ENCODE results near the gene GLP2R.

Gene GLP2R

GRCh38 chr17:9850151-9850550 lies 24.4 kb downstream of the GLP2R start:
- TF ChIP-seq EZH2phosphoT487 (conservative IDR thresholded peaks at IDR 0.05; ENCODE audit: low read length) = no peak
- no peak for TF ChIP-seq CTCF (IDR thresholded peaks at IDR 0.05; ENCODE audit: insufficient read depth, low read length, poor library complexity, severe bottlenecking)
- no peaks in the 10 kb centered on the region for H3K27me3 ChIP-seq (ENCODE audit: low read length)
- H3K27ac ChIP-seq (ENCODE audit: low read depth, low read length) = no peak overlapping the region

GRCh38 chr17:9854255-9854654 lies 28.5 kb downstream of the GLP2R start:
- Histone ChIP-seq H4K20me1 (ENCODE audit: low read depth, low read length) (no peaks in the 10 kb centered on the region), H3K36me3 (ENCODE audit: low read length) (no peaks in the 10 kb centered on the region), H3K9me2 (replicated peaks; ENCODE audit: insufficient read depth, low read length) (no peaks in the 10 kb centered on the region), H3K79me2 (ENCODE audit: insufficient read depth, low read length) (no peaks in the 10 kb centered on the region), H2AFZ (ENCODE audit: low read depth, low read length, severe bottlenecking) (no peak overlapping the region), H3K4me3 (ENCODE audit: insufficient read depth, low read length, poor library complexity, severe bottlenecking) (no peak overlapping the region), H3K4me2 (ENCODE audit: low read depth, low read length, poor library complexity, severe bottlenecking) (no peak overlapping the region), H3F3A (ENCODE audit: insufficient read depth) (no peaks in the 10 kb centered on the region), H3K9ac (ENCODE audit: low read length) (no peak overlapping the region), H3K27me3 (ENCODE audit: low read length) (no peaks in the 10 kb centered on the region), H3K27ac (ENCODE audit: low read depth, low read length) (no peak overlapping the region), H3K9me3 (ENCODE audit: insufficient read depth, low read length) (no peaks in the 10 kb centered on the region)
- TF ChIP-seq EZH2phosphoT487 (conservative IDR thresholded peaks at IDR 0.05; ENCODE audit: low read length) (no peak), CTCF (IDR thresholded peaks at IDR 0.05; ENCODE audit: insufficient read depth, low read length, poor library complexity, severe bottlenecking) (no peak)

More at GRCh38 chr17:9850151-9850550, 24.4 kb downstream of the GLP2R start:
- no peaks in the 10 kb centered on the region for H3K9me2 ChIP-seq (replicated peaks; ENCODE audit: insufficient read depth, low read length)
- H3F3A ChIP-seq (ENCODE audit: insufficient read depth) = no peaks in the 10 kb centered on the region
- H3K36me3 ChIP-seq (ENCODE audit: low read length) = no peaks in the 10 kb centered on the region
- H3K9ac ChIP-seq (ENCODE audit: low read length) = no peak overlapping the region
- H3K79me2 ChIP-seq (ENCODE audit: insufficient read depth, low read length) = no peaks in the 10 kb centered on the region
- no peak overlapping the region for H3K4me2 ChIP-seq (ENCODE audit: low read depth, low read length, poor library complexity, severe bottlenecking)
- H4K20me1 ChIP-seq (ENCODE audit: low read depth, low read length) = no peaks in the 10 kb centered on the region
- H3K4me3 ChIP-seq (ENCODE audit: insufficient read depth, low read length, poor library complexity, severe bottlenecking) = no peak overlapping the region
- no peaks in the 10 kb centered on the region for H3K9me3 ChIP-seq (ENCODE audit: insufficient read depth, low read length)
- H2AFZ ChIP-seq (ENCODE audit: low read depth, low read length, severe bottlenecking) = no peak overlapping the region

DNA sequence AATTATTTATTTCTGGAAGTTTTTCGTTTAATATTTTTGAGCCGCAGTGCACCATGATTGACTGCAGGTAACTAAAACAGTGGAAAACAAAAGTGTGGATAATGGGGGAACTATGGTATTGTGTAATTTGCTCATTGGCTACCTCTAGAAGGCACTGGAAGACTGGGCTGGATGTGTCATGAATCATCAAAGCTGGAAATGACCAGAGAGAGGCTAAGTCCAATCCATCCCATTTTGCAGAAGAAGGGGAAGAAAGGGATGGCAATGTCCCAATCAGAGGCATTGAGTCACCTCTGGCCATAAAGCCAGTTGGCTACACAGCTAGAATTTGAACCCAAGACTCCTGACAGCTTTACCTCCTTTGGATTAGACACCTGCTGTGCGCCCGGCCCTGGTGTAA lies 29.3 kb downstream of the GLP2R start:
- H4K20me1 ChIP-seq (ENCODE audit: low read depth, low read length) = no peaks in the 10 kb centered on the region
- no peak overlapping the region for H3K4me2 ChIP-seq (ENCODE audit: low read depth, low read length, poor library complexity, severe bottlenecking)
- H3K79me2 ChIP-seq (ENCODE audit: insufficient read depth, low read length) = no peaks in the 10 kb centered on the region
- H3K9ac ChIP-seq (ENCODE audit: low read length) = no peak overlapping the region
- no peak overlapping the region for H3K27ac ChIP-seq (ENCODE audit: low read depth, low read length)
- H3K9me2 ChIP-seq (replicated peaks; ENCODE audit: insufficient read depth, low read length) = no peaks in the 10 kb centered on the region
- H3K27me3 ChIP-seq (ENCODE audit: low read length) = no peaks in the 10 kb centered on the region
- H3F3A ChIP-seq (ENCODE audit: insufficient read depth) = no peaks in the 10 kb centered on the region
- H2AFZ ChIP-seq (ENCODE audit: low read depth, low read length, severe bottlenecking) = no peak overlapping the region
- no peak overlapping the region for H3K4me3 ChIP-seq (ENCODE audit: insufficient read depth, low read length, poor library complexity, severe bottlenecking)
- H3K36me3 ChIP-seq (ENCODE audit: low read length) = no peaks in the 10 kb centered on the region
- no peak for TF ChIP-seq CTCF (IDR thresholded peaks at IDR 0.05; ENCODE audit: insufficient read depth, low read length, poor library complexity, severe bottlenecking)
- no peak for TF ChIP-seq EZH2phosphoT487 (conservative IDR thresholded peaks at IDR 0.05; ENCODE audit: low read length)
- H3K9me3 ChIP-seq (ENCODE audit: insufficient read depth, low read length) = no peaks in the 10 kb centered on the region
